HG03039 (cell line): ENCODE data around the gene AP5Z1.

Experiments
- ATAC-seq: cut with Tn5 transposase; IDR thresholded peaks from one replicate; pipeline ENCODE4 v1.9.1; 2021; ENCODE audit warnings: mild to moderate bottlenecking, moderate library complexity; ENCODE audit not compliant: unreplicated experiment

The AP5Z1 gene

GRCh38 chr7:4775250-4775847 is at the start of gene AP5Z1:
Gene AP5Z1, plus strand, starts transcription at chr7:4775623. Its CDS starts 93 bp downstream, at chr7:4775716.
- peak; percentile 95 for ATAC-seq

GRCh38 chr7:4725850-4726450 is 49.5 kb upstream of the AP5Z1 start:
- ATAC-seq = no peak

- no peak for ATAC-seq
Measured at GRCh38 chr7:4726566-4726965, 48.9 kb upstream of the AP5Z1 start.

- ATAC-seq = no peak
Measured at GRCh38 chr7:4727914-4728705, 47.3 kb upstream of the AP5Z1 start.

- no peak for ATAC-seq
Measured at GRCh38 chr7:4729266-4729665, 46.2 kb upstream of the AP5Z1 start.

GRCh38 chr7:4730276-4730675 is 45.1 kb upstream of the AP5Z1 start:
- ATAC-seq = no peak

- no peak for ATAC-seq
Measured at GRCh38 chr7:4730971-4731370, 44.5 kb upstream of the AP5Z1 start.

GRCh38 chr7:4731803-4732202 is 43.6 kb upstream of the AP5Z1 start:
- no peak for ATAC-seq

GRCh38 chr7:4733936-4734528 is 41.4 kb upstream of the AP5Z1 start:
- no peak for ATAC-seq

GRCh38 chr7:4734587-4735345 is 40.7 kb upstream of the AP5Z1 start:
- ATAC-seq = no peak

- no peak for ATAC-seq
Measured at GRCh38 chr7:4737300-4737699, 38.1 kb upstream of the AP5Z1 start.

- ATAC-seq = no peak
Measured at GRCh38 chr7:4738711-4739527, 36.5 kb upstream of the AP5Z1 start.

- ATAC-seq = no peak
Measured at GRCh38 chr7:4739528-4739992, 35.9 kb upstream of the AP5Z1 start.

GRCh38 chr7:4740796-4741195 is 34.6 kb upstream of the AP5Z1 start:
- ATAC-seq = no peak

- ATAC-seq = no peak
Measured at GRCh38 chr7:4742051-4742573, 33.3 kb upstream of the AP5Z1 start.

- ATAC-seq = no peak
Measured at GRCh38 chr7:4742852-4743251, 32.6 kb upstream of the AP5Z1 start.

GRCh38 chr7:4744391-4745264 is 30.8 kb upstream of the AP5Z1 start:
- peak; percentile 63 for ATAC-seq

GRCh38 chr7:4745265-4745919 is 30.0 kb upstream of the AP5Z1 start:
- peak; percentile 9 for ATAC-seq
